Fibroblast of skin of right biceps (primary cell): ENCODE data around the gene ZNF189.
"Not testable (repeated sequence)": the region's sequence is repeated elsewhere in the genome, so short reads cannot be mapped to it uniquely, and the experiment has no call there.

Experiments
- DNase-seq: peaks from one replicate; pipeline ENCODE4 v3.0.0-alpha.2; 2013

Gene ZNF189

DNA sequence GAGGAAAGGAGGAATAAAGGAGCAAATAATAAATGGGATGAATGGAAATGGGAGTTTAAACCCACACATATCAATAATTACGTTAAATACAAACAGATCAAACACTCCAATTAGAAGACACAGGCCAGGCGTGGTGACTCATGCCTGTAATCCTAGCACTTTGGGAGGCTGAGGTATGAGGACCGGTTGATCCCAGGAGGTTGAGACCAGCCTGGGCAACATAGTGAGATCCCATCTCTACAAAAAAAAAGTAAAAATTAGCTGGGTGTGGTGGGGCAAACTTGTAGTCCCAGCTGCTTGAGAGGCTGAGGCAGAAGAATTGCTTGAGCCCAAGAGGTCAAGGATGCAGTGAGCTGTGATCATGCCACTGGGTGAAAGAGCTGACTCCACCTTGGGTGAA, 17.5 kb upstream of the ZNF189 start:
- DNase-seq = no peak

DNA sequence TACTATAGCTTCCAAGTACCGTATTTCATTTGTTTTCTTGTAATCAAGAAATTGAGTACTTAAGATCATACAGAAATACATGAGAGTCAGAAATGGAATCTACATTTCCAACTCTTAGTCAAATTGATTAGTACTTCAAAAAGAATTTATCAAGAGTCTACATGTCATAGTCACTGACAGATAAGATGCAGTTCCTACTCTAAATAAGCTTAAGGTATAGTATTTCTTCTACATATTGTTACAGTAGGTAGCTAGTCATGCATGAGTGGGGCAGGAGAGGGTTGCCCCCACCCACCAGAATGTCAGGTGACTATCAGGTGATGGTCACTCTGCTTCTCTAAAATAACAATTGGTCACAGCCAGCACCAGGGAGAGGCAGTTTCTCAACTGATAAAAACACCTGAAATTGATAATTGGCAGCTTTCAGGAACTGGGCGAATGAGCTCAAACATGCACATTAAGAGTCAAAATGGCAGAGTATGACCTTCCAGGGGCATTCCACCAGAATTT, 16.8 kb upstream of the ZNF189 start:
- DNase-seq = no peak

DNA sequence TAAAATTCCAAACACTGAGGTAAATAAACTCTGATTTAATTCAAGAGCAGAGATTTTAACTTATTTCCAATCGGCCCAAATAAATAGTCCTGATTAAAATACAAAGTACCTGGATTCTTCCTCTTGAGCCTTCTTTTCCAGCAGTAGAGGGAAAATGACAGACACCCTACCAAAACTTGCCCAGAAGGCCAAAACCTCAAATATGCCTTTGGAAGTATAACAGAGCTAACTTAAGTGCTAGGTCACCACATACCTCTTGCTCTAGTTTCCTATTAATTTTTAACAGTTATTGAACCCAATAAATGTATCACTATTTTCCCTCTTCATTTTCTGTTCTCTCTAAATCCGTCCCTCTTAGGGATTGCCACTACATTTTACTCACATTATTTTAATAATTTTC, 15.3 kb upstream of the ZNF189 start:
- DNase-seq = no peak

DNA sequence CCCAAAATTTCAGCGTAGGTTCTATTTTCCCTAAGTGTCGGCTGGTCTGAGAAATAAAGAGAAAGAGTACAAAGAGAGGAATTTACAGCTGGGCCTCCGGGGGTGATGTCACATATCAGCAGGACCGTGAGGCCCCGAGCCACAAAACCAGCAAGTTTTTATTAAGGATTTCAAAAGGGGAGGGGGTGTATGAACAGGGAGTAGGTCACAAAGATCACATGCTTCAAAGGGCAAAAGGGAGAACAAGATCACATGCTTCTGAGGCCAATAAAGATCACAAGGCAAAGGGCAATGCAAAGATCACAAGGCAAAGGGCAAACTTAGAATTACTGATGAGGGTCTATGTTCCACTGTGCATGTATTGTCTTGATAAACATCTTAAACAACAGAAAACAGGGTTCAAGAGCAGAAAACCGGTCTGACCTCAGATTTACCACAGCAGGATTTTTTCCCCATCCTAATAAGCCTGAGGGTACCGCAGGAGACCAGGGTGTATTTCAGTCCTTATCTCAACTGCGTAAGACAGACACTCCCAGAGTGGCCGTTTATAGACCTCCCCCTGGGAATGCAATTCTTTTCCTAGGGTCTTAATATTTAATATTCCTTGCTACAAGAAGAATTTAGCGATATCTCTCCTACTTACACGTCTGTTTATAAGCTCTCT, 13.6 kb upstream of the ZNF189 start, which contains the start of gene BAAT:
Gene BAAT (minus strand): TSS at position 134 of the 664 bp plus-strand sequence. CDS start 13,602 bp downstream, outside the sequence.
- DNase-seq = not testable (repeated sequence)

DNA sequence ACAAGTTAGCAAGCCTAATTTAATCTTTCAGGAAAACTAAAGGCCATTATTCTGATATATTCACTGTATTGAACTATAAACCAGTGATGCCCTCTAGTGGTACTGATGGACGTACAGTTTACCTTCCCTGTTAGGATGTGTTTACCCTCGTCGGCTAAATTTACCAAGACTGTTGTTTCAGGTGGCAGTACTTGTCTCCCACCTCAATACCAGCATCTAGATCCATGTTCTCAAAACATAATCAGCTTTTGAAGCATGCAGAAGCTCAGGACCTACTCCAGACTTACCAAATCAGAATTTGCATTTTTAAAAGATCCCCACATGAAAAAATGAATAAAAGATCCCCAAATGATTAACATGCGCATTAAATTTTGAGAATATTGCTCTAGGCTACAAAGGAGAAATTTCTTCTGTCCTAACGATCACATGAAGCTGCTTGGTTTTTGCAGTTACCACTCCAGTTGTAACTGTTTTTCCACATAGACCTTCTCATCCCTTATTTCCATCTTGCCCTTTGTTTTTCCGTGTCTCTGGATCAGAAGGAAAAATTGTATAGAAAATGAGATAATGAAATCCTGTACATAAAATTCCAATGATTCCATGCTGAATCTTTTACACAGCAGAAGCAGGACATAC, 10.7 kb upstream of the ZNF189 start:
- peak; percentile 55 for DNase-seq

DNA sequence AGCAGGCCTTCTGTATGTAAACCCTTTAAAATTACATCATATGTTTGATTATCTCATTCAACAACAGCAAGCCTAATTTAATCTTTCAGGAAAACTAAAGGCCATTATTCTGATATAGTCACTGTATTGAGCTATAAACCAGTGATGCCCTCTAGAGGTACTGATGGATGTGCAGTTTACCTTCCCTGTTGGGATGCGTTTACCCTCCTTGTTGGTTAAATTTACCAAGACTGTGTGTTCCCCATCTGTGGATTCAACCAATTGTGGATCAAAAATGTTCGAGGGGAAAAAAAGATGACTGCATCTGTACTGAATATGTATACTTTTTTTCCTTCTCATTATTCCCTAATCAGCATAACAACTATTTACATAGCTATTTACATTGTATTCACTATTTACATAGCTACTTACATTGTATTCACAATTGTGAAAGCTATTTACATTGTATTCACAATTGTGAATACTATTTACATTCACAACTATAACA, 10.1 kb upstream of the ZNF189 start:
- no peak for DNase-seq

DNA sequence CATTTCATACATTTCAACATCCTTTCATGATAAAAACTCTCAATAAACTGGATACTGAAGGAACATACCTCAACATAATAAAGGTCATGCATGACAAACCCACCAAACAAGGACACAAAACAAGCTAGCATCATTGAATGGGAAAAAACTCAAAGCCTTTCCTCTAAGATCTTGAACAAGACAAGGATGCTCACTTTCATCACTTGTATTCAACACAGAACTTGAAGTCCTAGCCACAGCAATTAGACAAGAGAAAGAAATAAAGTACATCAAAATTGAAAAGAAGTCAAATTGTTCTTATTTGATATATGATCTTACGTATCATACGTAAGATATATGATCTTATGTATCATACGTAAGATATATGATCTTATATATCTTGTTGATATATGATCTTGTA, 5.5 kb upstream of the ZNF189 start:
- no peak for DNase-seq

DNA sequence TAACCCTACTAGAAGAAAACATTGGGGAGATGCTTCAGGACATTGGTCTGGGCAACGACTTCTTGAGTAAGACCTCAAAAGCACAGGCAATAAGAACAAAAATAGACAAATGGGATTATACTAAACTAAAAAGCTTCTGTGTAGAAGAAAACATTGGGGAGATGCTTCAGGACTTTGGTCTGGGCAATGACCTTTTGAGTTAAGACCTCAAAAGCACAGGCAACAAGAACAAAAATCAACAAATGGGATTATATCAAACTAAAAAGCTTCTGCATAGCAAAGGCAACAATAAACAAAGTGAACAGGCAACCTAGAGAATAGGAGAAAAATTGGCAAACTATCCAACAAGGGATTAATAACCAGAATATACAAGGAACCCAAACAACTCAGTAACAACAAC, 4.0 kb upstream of the ZNF189 start:
- DNase-seq = no peak

DNA sequence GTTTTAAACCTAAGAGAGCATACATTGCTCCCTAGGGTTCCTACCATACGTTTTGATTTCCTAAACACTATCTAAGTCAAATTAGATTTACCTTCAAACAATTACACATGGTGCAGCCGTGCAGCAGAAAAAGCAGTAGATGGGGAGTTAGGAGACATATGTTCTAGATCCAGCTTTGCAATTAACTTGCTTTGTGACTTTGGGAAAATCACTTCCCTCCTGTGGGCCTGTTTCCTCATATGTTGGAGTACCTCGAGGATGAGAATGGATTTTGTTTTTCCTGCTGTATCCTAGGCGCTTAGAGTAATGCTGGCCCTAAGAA, 944 bp upstream of the ZNF189 start:
- no peak for DNase-seq

DNA sequence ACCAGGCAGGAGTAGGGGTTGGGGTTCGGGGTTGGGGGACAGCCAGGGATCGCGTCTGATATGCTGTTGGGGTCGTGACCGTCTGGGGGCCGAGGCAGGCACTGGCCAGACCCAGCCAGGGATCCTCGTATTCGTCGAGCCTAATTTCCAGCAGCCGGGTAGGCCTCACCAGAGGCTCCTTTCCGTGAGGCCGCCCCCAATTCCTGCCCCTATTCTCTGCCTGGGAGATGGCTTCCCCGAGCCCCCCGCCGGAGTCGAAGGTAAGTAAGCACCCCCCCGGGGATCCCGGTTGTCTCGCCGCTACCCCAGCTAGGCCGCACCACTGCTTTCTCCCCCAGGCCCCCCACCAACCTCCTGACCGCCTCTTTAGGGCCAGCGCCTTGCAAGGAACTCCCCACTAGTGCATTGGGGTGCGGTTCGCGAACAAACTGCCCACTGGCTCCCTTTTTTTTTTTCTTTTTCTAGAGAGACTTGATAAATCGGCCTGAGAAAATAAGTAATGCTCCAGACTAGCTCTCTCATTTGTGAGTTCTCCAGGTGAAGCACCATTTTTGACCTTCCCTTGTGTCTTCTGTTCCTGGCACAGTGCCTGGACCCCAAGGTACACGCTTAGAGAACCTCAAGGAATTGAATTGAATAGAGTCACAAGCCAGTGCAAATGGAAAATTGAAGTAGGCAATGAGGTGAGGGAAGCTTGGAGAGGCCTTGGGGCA, 435 bp downstream of the ZNF189 start:
- no peak for DNase-seq

DNA sequence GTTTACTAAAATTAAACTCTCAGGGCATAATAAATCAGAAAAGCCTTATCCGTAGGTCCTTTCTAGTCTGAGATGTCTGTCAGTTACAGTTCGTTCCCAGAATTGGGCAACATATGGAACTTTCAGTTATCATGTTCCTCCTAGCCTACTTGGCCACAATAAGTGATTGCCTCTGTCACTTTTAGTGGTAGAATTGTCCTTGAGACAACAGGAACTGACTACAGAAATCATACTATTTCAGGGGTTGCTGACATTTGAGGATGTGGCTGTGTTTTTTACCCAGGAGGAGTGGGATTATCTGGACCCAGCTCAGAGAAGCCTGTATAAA, 956 bp downstream of the ZNF189 start:
- DNase-seq = no peak

DNA sequence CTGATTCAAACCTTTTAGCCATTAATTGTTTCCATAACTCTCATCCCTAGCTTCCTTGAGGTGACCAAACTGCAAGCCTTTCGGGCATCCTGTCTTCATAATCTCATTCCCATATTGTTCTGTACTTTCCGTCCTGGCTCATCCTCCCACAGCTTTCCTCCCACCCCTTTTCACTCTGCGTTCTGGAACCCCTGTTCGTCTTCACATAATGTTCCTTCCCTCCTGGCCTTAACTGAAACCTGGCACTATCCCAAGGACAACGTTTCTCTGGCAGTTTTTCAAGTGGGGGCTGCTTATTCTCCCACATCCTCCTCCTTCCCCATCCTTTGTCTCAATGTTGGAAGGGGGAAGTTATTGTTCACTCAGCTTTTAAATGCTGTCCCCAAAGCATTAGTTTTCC, 1.5 kb downstream of the ZNF189 start:
- no peak for DNase-seq

DNA sequence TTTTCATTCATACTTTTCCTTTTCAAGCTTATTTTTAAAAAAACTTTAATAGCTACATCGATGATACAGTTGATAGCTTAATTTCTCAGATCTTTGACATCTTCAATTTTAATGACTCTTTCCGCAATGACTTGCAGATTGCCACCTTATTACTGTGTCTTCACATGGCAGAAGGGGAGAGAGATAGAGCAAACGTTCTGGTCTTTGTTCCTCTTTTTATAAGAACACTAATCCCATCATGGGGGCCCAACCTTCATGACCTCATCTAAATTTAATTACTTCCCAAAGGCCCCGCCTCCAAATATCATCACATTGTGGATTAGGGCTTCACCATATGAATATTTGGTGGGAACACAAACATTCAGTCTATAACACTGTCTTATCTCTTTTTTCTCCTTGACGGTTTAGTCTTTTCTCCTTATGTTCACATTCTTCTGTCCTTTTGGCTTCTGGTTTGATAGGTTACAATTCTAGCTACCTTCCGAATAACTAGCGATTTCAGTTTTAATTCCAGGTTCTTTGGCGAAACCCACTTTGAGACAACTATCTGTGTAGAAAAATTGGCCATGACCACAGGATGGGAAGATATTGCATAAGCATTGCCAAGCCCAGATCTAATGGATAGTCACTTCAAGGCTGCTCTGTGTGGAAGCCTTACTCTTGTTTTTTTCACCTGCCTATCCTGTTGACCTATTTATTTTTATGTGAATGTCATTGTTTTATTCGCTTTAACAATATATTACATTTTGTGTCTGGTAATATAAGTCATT, 5.0 kb downstream of the ZNF189 start:
- no peak for DNase-seq

DNA sequence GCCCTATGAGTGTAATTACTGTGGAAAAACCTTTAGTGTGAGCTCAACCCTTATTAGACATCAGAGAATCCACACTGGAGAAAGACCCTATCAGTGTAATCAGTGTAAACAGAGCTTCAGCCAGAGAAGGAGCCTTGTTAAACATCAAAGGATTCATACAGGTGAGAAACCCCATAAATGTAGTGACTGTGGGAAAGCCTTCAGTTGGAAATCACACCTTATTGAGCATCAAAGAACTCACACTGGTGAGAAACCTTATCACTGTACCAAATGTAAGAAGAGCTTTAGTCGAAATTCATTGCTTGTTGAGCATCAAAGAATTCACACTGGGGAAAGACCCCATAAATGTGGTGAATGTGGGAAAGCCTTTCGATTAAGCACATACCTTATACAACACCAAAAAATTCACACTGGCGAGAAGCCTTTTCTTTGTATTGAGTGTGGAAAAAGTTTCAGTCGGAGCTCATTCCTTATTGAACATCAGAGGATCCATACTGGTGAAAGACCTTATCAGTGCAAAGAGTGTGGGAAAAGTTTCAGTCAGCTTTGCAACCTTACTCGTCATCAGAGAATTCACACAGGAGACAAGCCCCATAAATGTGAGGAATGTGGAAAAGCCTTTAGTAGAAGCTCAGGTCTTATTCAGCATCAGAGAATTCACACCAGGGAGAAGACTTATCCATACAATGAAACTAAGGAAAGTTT, 9.9 kb downstream of the ZNF189 start:
- DNase-seq = no peak

DNA sequence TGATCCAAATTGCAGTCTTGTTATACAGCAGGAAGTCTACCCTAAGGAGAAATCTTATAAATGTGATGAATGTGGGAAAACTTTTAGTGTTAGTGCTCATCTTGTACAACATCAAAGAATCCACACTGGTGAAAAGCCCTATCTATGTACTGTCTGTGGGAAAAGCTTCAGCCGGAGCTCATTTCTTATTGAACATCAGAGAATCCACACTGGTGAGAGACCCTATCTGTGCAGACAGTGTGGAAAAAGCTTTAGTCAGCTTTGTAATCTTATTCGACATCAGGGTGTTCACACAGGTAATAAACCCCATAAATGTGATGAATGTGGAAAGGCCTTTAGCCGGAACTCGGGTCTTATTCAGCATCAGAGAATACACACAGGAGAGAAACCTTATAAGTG, 10.4 kb downstream of the ZNF189 start:
- peak; percentile 30 for DNase-seq

DNA sequence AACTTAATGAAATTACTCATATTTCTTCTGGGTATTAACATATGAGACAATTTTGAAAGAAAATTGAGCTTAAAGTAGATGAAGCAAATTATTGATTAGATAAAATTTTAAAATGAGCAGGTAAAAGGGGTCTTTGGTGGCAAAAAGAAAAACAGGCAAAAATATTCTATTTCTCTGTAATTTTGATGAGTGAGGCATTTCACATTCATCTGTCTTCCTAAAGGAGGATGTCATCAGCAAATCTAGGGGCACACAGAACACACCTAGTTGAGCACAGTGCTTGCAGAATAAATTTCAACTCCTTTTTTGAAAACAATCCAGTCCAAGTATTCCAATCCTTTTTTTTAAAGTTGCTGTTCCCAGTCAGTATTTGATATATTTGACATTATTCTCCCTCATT, 16.2 kb downstream of the ZNF189 start:
- no peak for DNase-seq

DNA sequence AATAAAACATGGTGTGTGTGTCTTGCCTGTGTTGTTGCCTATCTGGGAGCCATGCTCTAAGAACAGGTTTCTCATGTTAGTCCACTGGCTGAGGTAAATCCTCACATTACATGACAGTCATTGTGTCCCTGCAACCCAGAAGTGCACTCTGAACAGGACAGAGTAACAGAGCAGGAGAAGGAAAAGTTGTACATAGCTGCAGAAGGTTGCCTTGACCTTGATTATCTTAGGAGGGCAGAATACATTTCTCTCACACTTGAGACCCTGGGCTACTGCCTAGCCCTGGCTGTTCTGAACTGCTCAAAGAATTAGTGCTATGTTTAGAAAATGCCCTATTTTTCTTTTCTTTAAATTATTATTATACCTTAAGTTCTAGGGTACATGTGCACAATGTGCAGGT, 16.9 kb downstream of the ZNF189 start:
- no peak for DNase-seq

DNA sequence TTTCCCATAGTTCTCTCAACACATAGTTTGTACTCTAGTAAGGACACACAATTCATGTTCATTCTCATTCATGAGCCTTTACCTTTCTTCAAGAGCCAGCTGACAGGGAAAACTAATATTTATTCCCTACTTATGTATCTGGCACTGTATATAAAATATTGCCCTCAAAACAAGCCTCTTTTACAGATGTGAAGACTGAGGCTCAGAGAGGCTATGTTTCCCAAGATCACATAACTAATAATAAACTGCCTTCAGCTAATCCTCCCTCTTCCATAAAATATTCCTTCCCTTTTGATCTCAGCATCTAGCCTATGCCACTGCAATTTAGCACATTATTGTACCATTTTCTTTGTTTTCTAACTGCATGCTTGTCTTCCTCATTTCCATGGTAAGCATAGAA, 18.7 kb downstream of the ZNF189 start:
- DNase-seq = no peak

DNA sequence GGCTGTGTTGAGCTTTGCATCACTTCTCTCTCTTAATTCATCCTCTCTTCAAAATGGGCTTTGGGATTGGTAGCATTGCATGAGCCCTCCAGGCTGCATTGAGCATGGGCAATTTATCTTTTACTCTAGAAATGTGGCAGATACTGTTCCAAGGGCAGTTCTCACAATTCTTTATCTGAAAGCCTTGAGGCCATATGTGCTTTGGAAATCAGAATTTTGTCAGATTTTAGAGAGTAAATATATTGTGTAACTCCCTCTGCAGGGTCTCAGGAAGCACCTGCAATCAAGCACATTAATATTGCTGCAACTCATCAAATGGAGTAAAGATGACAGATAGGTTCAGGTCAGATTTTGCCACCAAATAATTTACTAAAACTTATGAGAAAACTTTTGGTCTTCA, 19.3 kb downstream of the ZNF189 start:
- DNase-seq = no peak

DNA sequence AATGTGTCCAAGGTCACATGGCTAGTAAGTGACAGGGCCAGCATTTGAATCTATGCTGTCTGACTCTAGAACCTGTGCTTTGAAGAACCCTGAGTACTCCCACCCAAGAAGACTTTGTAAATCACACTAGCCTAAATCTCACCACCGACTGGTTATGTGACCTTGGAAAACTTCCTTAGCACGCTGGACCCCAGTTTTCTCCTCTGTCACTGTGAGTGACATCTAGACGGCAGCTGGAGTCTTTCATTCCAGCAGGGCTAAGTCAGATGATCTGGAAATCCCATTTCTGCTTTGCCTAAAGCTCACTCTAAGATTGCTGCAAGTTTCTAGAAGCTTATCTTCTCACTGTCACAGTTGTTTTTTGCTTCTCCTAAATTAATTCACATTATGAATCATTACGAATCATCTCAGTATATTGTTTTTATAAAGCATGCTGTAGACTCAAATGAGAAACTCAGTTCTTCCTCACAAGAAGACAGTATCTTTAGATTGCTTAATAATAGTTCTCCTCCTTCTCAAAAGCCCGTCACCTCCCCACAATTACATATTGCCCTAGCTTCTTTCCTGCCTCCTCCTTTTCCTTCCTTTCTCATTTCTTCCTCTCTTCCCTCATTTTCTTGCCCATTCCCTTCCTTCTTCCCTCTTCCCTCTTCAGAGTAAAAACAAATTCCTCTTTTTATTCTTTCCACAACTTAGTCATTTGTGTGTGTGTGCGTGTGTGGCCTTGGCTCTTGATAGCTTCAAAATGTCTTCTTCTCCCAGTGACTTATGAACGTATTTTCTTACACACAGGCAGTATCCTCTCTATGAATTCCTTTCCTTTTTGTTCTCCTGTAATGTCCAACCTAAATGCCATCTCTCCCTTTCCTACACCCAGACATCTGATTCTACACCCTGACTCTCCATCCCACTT, 20.1 kb downstream of the ZNF189 start:
- DNase-seq = peak; percentile 64

DNA sequence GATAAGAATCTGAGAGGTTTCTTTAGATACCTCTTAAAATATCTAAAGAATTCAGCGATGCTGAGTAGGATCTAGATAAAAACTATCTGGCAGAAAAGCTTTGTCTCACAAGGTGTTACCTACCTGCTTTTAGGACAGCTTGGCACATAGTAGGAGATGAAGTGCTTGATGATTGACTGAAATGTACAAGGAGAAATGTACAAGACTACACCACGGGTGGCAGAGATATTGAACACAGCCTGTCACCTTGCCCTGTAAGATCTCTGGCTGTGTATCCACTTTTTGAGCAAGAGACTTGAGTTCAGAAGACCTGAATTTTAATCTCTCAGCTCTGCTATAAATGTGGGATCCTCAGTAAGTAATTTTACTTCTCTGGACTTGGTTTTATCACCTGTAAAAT, 21.2 kb downstream of the ZNF189 start:
- no peak for DNase-seq

DNA sequence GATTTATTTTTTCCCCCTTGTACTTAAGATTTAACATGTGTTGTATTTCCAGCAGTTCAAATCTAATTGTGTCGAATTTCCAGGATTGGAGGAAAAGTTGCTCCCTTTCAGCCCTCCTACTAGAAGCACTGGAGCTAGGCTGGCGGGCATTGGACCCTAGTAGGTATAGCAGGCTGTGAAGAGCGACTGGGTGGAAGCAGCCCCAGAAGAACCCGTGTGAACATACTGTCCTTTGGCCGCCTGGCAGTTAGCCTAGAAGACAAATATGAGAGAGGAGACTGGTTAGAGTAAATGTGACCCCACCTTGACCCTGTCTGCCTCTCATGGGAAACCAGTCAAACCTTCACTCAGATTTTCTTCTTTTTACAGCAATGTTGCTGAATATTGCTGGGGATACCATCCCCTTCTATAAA, 23.0 kb downstream of the ZNF189 start:
- DNase-seq = no peak
